Measurements from ENCODE around the gene SNAP25.

DNA sequence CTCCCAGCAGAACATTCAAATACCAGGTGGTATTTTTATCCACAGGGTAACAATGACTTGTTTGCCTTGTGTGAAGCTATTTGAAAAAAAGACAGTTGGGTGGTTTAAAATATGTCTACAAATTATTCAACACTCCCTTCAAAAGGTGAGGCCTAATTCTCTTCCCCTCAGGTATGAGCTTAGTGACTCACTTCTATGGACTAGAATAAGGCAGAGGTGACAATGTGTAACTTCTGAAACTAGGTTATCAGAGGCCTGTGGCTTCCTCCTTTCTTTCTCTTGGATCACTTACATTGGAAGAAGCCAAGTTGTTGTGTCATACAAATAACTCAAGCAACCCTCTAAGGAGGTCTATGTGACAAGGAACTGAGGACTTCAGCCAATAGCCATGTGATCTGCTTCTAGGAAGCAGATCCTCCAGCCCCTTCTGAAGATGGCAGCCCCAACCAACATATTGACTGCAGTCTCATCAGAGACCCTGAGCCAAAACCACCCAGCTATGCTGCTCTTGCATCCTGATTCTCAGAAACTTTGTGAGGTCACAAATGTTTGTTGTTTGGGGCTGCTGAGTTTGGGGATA, 102.6 kb downstream of the SNAP25 start:
- TF ChIP-seq POLR2A (IDR thresholded peaks at IDR 0.05; ENCODE audit: low read length), result no peak
- TF ChIP-seq GATA1 (IDR thresholded peaks at IDR 0.05; ENCODE audit: low read depth, low read length), result no peak

Data from erythroblast (primary cell).